Thoracic aorta (tissue), 2 donors: ENCODE results near the gene VAMP8. TPM values are rescaled to one million over a fixed set of nuclear protein-coding genes. Genes with fewer than 3 reads are reported as not detected.

ENCODE experiments used
- ATAC-seq: fragments of 150-250 bp; one replicate; pipeline ENCODE4 v1.8.0; 2017; ENCODE audit warnings: low read depth; ENCODE audit not compliant: insufficient number of reproducible peaks, low FRiP score
- DNase-seq: peaks from one replicate; pipeline ENCODE4 v3.0.0-alpha.2; 2020; ENCODE audit warnings: low spot score
- H3K27ac ChIP-seq, 2 donors: fragments of 200-600 bp; sonication (generic); 1 replicate in 1 of 2; 2 replicates in 1 of 2; pipeline ENCODE4 v1.5.1; 2016; ENCODE audit warnings: mild to moderate bottlenecking in 2 of 2, moderate library complexity in 2 of 2
- H3K27me3 ChIP-seq: fragments of 200-600 bp; sonication (generic); replicated peaks from 2 replicates; pipeline ENCODE4 v1.6.0; 2016; ENCODE audit warnings: mild to moderate bottlenecking; ENCODE audit not compliant: insufficient read depth
- H3K36me3 ChIP-seq: fragments of 200-600 bp; sonication (generic); one replicate; pipeline ENCODE4 v1.5.1; 2016
- H3K4me1 ChIP-seq, 2 donors: fragments of 200-600 bp; sonication (generic); 1 replicate in 1 of 2; 2 replicates in 1 of 2; pipeline versions ENCODE4 v1.5.1 to v1.6.0; 2016; ENCODE audit warnings: low read depth in 2 of 2, mild to moderate bottlenecking in 1 of 2; ENCODE audit not compliant: control insufficient read depth in 1 of 2
- H3K4me3 ChIP-seq: fragments of 200-600 bp; sonication (generic); 2 replicates; pipeline ENCODE4 v1.5.1; 2016; ENCODE audit warnings: mild to moderate bottlenecking
- H3K9me3 ChIP-seq: fragments of 200-600 bp; sonication (generic); 2 replicates; pipeline ENCODE4 v1.5.1; 2016
- CTCF ChIP-seq: fragments of 200-600 bp; sonication (generic); IDR thresholded peaks from one replicate; pipeline ENCODE4 v1.5.1; 2019; ENCODE audit warnings: antibody characterized with exemption
- total RNA-seq, 2 donors: library from RNA; depleted of rRNA; stranded (reverse); fragments of >200 nt; gene quantifications; one replicate each; pipeline versions ENCODE4 v1.1.0 to v1.2.3, GENCODE V29; 2016

VAMP8 gene
- total RNA-seq, 2 donors from 2014 or later, result 30.9 to 34.9 TPM

- DNase-seq (no peak), ATAC-seq (no peak)
- no peak overlapping the region for H3K27ac ChIP-seq
- no peaks in the 10 kb centered on the region for H3K36me3 ChIP-seq
- H3K4me3 ChIP-seq, result no peak overlapping the region
- peaks cover 9 to 22% of the 10 kb centered on the region in 2 donors for H3K4me1 ChIP-seq
- H3K9me3 ChIP-seq, result no peaks in the 10 kb centered on the region
- no peaks in the 10 kb centered on the region for H3K27me3 ChIP-seq
- no peak for TF ChIP-seq CTCF
These were observed 13.2 kb upstream of the VAMP8 start for GRCh38 chr2:85564144-85564563.

DNA sequence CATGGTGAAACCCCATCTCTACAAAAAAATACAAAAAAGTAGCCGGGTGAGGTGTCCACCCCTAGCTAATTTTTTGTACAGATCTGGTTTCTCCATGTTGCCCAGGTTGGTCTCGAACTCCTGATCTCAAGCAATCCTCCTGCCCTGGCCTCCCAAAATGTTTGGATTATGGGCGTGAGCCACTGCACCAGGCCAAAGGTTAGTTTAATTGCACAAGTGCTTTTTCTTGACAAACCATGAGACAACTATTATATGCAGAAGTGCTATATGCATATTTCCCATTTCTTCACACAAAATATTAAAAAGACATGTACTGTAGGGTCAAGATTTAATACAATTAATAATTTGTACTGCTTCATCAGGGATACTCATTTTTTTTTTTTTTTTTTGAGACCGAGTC lies 11.1 kb upstream of the VAMP8 start:
- Histone ChIP-seq H3K27ac (no peak overlapping the region), H3K36me3 (no peaks in the 10 kb centered on the region), H3K4me1 (peaks cover 3 to 6% of the 10 kb centered on the region in 2 donors), H3K9me3 (no peaks in the 10 kb centered on the region), H3K4me3 (no peak overlapping the region), H3K27me3 (no peaks in the 10 kb centered on the region)
- DNase-seq (no peak), ATAC-seq (no peak)
- TF ChIP-seq CTCF, result no peak

DNA sequence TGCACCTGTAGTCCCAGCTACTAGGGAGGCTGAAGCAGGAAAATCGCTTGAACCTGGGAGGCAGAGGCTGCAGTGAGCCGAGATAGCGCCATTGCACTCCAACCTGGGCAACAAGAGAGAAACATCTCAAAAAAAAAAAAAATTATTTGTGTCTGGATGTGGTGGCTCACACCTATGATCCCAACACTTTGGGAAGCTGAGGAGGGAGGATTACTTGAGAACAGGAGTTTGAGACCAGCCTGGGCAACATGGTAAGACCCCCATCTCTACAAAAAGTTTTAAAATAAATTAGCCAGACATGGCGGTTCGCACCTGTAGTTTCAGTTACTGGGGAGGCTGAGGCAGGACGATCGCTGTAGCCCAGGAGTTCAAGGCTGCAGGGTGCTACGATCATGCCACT lies 1.6 kb upstream of the VAMP8 start:
- H3K4me1 ChIP-seq, result peaks cover 0 to 26% of the 10 kb centered on the region in 2 donors
- H3K4me3 ChIP-seq, result no peak overlapping the region
- H3K36me3 ChIP-seq, result no peaks in the 10 kb centered on the region
- no peak for ATAC-seq
- no peak for TF ChIP-seq CTCF
- H3K27ac ChIP-seq, result no peak overlapping the region
- no peak for DNase-seq
- H3K27me3 ChIP-seq, result no peaks in the 10 kb centered on the region
- H3K9me3 ChIP-seq, result no peaks in the 10 kb centered on the region

- Histone ChIP-seq H3K36me3 (no peaks in the 10 kb centered on the region), H3K27ac (no peak overlapping the region), H3K4me3 (peak overlapping the region; percentile 54), H3K4me1 (peaks cover 0 to 26% of the 10 kb centered on the region in 2 donors), H3K9me3 (no peaks in the 10 kb centered on the region), H3K27me3 (no peaks in the 10 kb centered on the region)
- TF ChIP-seq CTCF, result no peak
- DNase-seq, result no peak
- ATAC-seq, result no peak
These were observed 362 bp upstream of the VAMP8 start for GRCh38 chr2:85577063-85577385.

DNA sequence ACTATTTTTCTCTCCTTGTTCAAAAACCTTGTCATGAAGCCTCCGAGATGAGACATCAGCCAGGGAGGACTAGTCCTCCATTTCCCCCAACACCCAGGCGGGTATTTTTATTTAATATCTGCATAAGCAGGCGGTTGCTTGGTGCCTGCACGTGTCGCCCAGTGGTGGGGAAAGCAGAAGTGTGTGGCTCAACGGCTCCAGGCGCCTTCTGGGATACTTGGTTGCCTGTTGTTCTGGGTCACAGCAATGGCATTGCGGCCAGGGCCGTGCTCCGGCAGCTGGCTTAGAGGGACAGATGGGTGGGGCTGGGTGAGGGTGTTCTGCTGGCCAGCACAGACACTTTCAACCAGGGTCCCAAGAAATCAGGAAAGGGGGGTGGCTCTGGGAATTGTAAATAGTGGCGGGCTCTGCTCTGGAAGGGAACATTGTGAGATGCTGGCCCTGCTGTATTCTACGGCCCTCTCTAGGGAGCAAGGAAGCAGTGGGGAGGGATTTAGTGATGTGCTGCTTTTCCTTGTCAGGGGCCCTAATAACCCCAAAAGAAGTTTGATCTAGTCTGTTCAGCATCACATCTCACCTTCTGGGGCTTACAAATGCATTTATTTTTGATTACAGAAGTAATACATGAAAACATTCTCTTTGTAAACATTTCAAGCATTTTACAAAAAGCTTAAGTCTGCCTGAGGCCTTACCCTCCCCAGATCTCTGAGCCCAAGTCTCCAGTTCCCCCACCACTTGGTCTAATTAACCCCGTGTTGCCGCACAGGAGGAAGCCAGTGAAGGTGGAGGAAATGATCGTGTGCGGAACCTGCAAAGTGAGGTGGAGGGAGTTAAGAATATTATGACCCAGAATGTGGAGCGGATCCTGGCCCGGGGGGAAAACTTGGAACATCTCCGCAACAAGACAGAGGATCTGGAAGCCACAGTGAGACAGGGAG lies 1.1 kb downstream of the VAMP8 start:
- Histone ChIP-seq H3K36me3 (no peaks in the 10 kb centered on the region), H3K27ac (peak overlapping the region; percentile 41 to 50), H3K9me3 (no peaks in the 10 kb centered on the region), H3K4me1 (peaks cover 0 to 27% of the 10 kb centered on the region in 2 donors), H3K27me3 (no peaks in the 10 kb centered on the region), H3K4me3 (peak overlapping the region; percentile 54)
- ATAC-seq (no peak), DNase-seq (no peak)
- no peak for TF ChIP-seq CTCF
